Activated naive CD8-positive, alpha-beta T cell treated with anti-CD3 and anti-CD28 coated beads, Interleukin-2, amount 50 U/mL, for 24 hours (primary cell): ENCODE data around the gene SUMF1.

Experiments used
- ATAC-seq: fragments of 150-1000 bp; cut with Tn5 transposase; one replicate; pipeline ENCODE4 v1.10.0; 2021
- DNase-seq: peaks from one replicate; pipeline ENCODE4 v3.0.0; 2021
- H3K27ac Mint-ChIP-seq: one replicate; pipeline ENCODE4 v1.8.0; 2021; ENCODE audit warnings: mild to moderate bottlenecking, mixed read lengths
- H3K27me3 Mint-ChIP-seq: one replicate; pipeline ENCODE4 v1.8.0; 2021; ENCODE audit warnings: mixed read lengths
- H3K36me3 Mint-ChIP-seq: one replicate; pipeline ENCODE4 v1.8.0; 2021; ENCODE audit warnings: low read depth, mixed read lengths
- H3K4me1 Mint-ChIP-seq: one replicate; pipeline ENCODE4 v1.8.0; 2021; ENCODE audit warnings: mixed read lengths
- H3K4me3 Mint-ChIP-seq: one replicate; pipeline ENCODE4 v1.8.0; 2021; ENCODE audit warnings: mild to moderate bottlenecking, moderate library complexity, mixed read lengths
- H3K9me3 Mint-ChIP-seq: one replicate; pipeline ENCODE4 v1.8.0; 2021; ENCODE audit warnings: mixed read lengths

Gene SUMF1

GRCh38 chr3:4323246-4324027 lies 143.6 kb downstream of the SUMF1 start:
- H3K4me1 Mint-ChIP-seq, result peaks cover 3% of the 10 kb centered on the region

GRCh38 chr3:4322635-4323034 lies 144.4 kb downstream of the SUMF1 start:
- DNase-seq, result no peak
- no peak for ATAC-seq
- no peaks in the 10 kb centered on the region for H3K27me3 Mint-ChIP-seq
- H3K36me3 Mint-ChIP-seq, result peaks cover 13% of the 10 kb centered on the region
- peaks cover 3% of the 10 kb centered on the region for H3K4me1 Mint-ChIP-seq
- H3K27ac Mint-ChIP-seq, result no peak overlapping the region
- peaks cover 9% of the 10 kb centered on the region for H3K9me3 Mint-ChIP-seq
- no peak overlapping the region for H3K4me3 Mint-ChIP-seq

More at GRCh38 chr3:4323246-4324027, 143.6 kb downstream of the SUMF1 start:
- Mint-ChIP-seq H3K4me3 (no peak overlapping the region), H3K27ac (no peak overlapping the region), H3K27me3 (no peaks in the 10 kb centered on the region), H3K9me3 (peaks cover 4% of the 10 kb centered on the region), H3K36me3 (peaks cover 10% of the 10 kb centered on the region)
- DNase-seq (no peak), ATAC-seq (no peak)

- H3K36me3 Mint-ChIP-seq, result peaks cover 14% of the 10 kb centered on the region
- no peak for ATAC-seq
- no peak overlapping the region for H3K4me3 Mint-ChIP-seq
- no peak for DNase-seq
- H3K27me3 Mint-ChIP-seq, result no peaks in the 10 kb centered on the region
- H3K9me3 Mint-ChIP-seq, result peaks cover 5% of the 10 kb centered on the region
- peaks cover 3% of the 10 kb centered on the region for H3K4me1 Mint-ChIP-seq
- H3K27ac Mint-ChIP-seq, result no peak overlapping the region
Measured at GRCh38 chr3:4321732-4322131, 145.3 kb downstream of the SUMF1 start.

- DNase-seq, result no peak
- H3K4me3 Mint-ChIP-seq, result no peak overlapping the region
- H3K4me1 Mint-ChIP-seq, result peaks cover 3% of the 10 kb centered on the region
- no peak overlapping the region for H3K27ac Mint-ChIP-seq
- peaks cover 5% of the 10 kb centered on the region for H3K9me3 Mint-ChIP-seq
- no peak for ATAC-seq
- peaks cover 21% of the 10 kb centered on the region for H3K36me3 Mint-ChIP-seq
- H3K27me3 Mint-ChIP-seq, result no peaks in the 10 kb centered on the region
Measured at GRCh38 chr3:4320096-4320911, 146.8 kb downstream of the SUMF1 start.

- DNase-seq (no peak), ATAC-seq (no peak)
- Mint-ChIP-seq H3K4me3 (no peak overlapping the region), H3K36me3 (peaks cover 48% of the 10 kb centered on the region), H3K4me1 (peaks cover 3% of the 10 kb centered on the region), H3K27me3 (no peaks in the 10 kb centered on the region), H3K27ac (no peak overlapping the region), H3K9me3 (peaks cover 5% of the 10 kb centered on the region)
Measured at GRCh38 chr3:4314688-4315087, 152.4 kb downstream of the SUMF1 start.

- Mint-ChIP-seq H3K27me3 (no peaks in the 10 kb centered on the region), H3K4me1 (peaks cover 3% of the 10 kb centered on the region), H3K36me3 (peaks cover 43% of the 10 kb centered on the region), H3K4me3 (no peak overlapping the region), H3K27ac (no peak overlapping the region), H3K9me3 (peaks cover 5% of the 10 kb centered on the region)
- DNase-seq, result no peak
- ATAC-seq, result no peak
Measured at GRCh38 chr3:4313606-4314293, 153.3 kb downstream of the SUMF1 start.

GRCh38 chr3:4311496-4311895 lies 155.6 kb downstream of the SUMF1 start:
- Mint-ChIP-seq H3K27me3 (no peaks in the 10 kb centered on the region), H3K36me3 (peaks cover 43% of the 10 kb centered on the region), H3K9me3 (no peaks in the 10 kb centered on the region), H3K4me3 (no peak overlapping the region), H3K4me1 (peaks cover 3% of the 10 kb centered on the region), H3K27ac (no peak overlapping the region)
- ATAC-seq (no peak), DNase-seq (no peak)
